Activated CD8-positive, alpha-beta memory T cell treated with anti-CD3 and anti-CD28 coated beads for 48 hours (primary cell): ENCODE data around the gene AQP5.
A peak's percentile ranks its signal among the peaks of the same experiment; 100 is the strongest.

ENCODE experiments used
- DNase-seq, 3 experiments: peaks; one replicate each; pipeline ENCODE4 v3.0.0-alpha.2; 2020; ENCODE audit warnings: low read depth in 2 of 3, low spot score in 2 of 3

The AQP5 gene

DNA sequence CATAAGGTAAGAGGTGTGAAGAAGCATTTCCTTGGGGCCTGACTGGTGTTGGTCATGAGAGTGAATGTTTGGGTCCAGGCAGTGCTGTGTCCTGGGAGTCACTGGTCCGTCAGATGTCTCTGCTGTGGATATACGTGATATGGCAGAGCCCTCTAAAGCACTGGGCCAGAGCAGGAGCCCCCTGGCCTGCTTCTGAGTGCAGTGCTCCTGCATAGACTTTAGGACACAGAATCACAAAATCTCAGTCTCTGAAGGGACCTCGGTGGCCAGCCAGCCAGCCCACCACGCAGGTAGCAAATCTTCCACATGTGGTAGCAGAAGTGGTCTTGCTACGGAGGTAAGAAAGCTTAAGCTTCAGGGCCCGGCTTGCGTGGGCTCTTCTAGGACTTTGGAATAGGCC lies 29.6 kb upstream of the AQP5 start:
- no peak for DNase-seq

DNA sequence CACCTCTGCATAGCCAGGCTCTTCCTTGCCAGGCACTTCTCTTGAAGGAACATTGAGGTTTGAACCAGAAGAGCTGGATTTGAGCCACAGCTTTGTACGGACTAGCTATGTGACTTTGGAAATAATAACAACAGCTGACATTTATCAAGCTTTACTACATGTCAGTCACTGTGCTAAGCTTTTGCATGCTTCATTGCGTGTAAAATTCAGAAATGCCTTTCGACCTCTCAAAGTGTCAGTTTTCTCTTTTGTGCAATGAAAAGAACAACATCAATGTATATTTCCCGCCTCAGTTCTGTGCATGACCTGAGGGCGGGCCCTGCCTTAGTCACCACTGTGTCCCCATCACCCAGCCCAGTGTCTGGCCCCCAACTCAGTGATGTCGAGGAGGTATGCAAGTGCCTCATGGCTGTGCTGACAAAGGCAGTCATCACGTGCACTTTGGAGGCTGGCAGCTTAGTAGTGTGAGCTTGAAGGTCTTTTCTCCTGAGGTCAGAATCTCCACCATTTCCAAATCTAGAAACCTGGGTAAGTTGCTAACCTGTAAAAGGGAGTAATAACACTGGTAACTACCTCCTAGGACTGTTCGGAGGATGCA lies 29.0 kb upstream of the AQP5 start:
- no peak for DNase-seq

DNA sequence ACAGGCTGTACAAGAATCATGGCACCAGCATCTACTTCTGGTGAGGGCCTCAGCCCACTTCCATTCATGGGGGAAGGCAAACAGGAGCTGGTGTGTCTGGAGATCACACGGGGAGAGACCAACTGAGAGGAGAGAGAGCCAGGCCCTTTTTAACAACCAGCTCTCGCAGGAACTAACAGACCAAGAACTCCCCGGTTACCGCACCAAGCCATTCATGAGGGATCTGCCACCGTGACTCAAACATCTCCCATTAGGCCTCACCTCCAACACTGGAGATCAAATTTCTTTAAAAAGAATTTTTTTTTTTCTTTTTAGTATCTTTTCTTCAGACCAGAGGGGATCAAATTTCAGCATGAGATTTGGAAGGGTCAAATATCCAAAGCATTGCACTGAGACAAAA lies 27.9 kb upstream of the AQP5 start:
- DNase-seq = no peak

DNA sequence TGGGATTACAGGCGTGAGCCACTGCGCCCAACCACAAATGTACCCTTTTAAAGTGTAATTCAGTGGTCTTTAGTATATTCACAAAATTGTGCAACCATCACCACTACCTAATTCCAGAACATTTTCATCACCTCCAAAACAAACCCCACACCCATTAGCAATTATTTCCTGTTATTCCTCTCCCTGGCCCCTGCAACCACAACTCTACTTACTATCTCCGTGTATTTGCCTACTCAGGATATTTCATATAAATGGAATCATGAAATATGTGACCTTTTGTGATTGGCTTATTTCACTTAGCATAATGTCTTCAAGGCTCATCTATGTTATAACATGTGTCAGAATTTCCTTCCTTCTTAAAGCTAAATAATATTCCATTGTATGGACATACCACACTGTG lies 27.2 kb upstream of the AQP5 start:
- no peak for DNase-seq

DNA sequence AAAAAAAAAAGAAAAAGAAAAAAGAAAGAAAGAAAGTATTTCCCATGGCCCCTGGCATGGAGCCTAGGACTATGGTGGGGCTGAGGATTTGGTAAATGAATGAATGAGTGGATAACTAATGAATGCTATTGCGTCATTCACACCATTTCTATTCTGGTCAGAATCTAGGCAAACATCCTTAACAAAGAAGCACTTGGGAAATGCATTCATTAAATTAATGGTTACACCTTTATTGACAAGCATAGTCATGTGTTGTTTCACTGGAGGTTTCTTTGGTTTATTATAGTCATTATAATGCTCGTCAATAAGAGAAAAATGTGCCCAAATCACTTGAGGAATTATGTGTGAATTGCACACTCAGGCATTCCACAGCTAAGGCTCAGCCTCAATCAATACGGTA lies 24.7 kb upstream of the AQP5 start:
- no peak for DNase-seq

DNA sequence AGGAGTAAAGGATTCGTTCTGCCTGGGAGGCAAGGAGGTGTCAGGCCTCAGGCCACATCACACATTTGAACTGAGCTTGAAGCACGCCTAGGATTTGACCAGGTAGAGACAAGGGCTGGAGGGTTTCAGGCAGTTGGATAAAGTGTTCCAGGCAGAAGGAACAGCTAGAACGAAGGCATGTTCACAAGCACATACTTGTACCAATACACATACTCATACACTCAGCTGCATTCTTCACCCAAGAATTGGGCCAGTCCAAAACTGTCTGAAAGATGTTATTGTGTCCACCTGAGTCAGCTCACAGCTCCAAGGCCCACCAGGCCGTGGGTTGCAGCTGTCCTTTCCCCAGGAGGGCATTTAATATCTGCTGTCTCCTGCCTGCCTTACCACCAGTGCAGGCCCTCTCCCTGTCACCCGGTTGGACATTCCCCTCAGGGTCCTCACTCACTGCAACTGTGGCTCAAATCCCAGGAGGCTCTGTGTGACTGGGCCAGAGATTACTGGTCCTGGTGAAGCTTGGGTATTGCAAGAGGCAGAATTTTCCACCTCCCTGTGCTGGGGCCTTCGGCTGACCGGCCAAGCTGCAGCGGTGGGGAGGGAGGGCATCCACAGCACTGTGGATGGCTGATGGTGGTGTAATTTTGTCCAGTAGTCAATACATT lies 23.9 kb upstream of the AQP5 start:
- no peak for DNase-seq

DNA sequence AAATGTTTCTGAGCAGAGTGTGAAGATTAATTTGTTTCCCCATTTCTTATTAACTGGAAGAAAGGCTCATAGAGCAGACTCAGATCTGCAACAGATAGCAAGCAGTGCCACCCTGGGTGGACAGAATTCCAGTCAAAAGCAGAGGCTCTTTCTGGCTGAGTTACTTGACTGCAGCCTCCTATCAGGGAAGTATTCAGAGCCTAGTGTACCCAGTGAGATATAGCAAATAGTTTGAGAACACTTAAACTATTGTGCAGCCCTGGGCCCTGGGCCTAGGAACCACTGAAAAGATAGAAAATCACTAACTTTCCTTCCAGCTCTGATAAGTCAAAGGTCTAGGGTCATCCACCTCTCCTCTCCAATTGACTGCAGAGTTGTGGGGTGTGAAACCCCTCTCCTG lies 22.4 kb upstream of the AQP5 start:
- no peak for DNase-seq

DNA sequence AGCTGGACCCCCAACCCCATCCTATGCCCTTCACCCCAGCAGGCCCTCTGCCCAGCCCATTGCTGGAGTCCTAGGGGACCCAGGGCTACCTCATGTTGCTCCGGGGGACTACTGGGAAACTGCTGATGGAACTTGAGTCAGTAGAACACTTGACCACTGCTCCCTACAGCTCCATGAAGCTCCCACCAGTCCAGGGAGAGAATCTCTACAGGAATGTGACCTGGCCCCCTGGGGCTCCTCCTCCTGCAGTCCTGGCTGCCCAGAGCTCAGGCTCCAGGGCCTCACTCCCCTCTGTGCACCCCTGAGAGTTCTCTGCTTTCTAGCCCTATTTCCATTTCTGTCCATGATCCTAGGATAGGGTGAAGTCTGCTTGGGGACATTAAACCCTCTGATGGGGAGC lies 22.0 kb upstream of the AQP5 start:
- no peak for DNase-seq

DNA sequence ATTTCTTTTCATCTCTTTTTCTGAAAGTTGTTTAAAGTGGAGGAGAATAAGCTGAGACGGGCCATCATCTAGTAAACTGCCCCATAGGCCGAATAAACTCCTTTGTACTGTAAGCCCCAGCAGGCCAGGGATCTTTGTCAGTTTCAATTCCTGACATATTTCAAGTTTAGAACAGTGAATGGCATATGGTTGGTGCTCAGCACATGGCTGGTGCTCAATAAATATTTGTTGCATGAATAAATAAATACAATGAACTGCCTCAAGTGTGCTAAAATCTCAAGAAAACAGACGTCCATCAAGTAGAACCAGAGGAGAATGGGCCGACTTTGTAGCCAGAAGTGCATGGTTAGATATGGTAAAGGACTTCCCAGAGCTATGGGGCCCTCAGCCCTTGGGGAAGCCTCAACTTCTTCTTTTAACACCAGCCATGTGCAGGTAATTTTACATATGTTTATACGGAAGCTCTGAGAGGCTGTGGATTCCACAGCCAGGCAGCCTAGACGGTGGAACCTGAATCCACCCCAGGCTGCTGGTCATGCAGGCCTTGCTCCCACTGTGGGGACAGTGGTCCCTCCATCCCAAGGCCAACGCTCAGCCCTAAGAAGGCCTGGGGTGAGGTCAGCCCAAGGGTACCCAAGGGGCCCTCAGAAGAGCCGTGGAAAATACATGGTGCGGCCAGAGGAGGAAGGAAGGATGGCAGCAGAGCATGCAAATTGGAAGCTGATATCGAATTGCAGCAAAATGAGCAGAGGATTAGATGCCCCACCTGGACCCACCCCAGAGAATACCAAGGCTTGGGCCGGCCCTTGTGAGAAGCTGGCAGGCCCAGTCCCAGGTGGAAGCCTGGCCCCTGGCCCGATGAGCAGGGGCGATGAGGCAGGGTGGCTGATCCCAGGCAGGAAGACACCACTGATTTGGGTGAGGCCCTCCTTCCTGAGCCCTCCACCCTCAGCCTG lies 19.8 kb upstream of the AQP5 start:
- no peak for DNase-seq

DNA sequence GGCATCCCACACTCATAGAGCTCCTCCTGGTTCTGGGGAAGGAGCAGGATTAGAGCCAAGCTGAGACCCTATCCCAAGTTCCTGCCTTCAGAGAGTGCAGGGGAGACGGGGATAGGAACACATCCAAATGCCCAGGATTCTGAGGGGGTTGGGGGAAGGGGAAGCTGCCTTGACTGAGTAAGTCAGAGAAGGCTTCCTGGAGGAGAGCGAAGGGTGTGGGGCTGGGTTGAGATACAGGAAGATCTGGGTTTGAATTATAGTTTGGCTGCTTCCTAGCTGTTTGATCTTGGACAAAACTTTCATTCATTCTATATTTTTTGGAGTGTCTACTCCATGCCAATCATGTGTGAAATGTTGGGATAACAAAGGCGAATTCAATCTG lies 19.2 kb upstream of the AQP5 start:
- no peak for DNase-seq

DNA sequence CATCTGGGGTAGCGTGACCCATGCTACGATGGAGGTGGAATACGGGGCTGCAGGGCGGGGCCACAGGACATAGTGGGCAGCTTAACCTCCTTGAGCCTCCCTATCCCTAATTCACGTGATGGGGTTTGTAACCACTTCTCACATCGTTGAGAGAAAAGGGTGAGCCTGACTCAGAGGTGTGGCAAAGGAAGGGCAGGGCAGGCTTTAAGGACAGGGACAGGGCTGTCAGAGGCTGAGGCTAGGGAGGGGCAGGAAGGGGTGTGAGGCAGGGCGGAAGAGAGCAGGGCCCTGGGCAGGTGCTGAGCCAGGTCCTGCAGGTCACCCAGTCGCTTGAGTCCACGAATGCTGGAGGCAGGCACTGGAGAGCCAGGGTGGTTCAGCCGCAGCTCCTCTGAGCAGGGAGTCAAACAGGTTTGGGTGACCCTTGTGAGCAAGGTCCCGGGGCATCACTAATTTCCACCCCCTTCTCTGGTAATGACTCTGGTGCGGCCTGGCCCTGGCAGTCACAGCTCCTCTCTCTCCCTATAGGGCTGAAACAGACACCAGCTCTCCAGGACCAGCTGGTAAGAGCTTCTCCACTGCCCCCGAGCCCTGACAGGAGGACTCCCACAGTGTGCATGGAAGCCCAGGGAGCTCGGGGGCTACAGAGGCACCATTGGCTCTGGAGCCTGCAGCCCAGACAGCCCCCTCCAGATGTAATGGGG lies 18.6 kb upstream of the AQP5 start:
- no peak for DNase-seq

DNA sequence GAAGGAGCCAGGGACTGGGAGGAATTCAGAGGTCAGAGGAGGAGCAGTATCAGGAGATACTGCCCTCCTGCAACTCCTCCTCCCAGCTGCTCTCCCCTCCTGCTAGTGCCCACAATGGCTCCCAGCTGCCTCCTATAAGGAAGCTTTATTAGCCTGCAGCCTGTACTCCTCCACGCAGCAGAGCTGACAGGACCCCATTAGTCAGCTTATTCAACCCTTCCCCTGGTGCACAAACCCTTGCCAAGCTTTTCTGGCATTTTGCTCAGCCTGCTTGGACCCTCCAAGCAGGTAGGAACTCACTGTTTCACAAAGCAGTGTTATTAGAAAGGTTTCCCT lies 18.1 kb upstream of the AQP5 start:
- DNase-seq = no peak

DNA sequence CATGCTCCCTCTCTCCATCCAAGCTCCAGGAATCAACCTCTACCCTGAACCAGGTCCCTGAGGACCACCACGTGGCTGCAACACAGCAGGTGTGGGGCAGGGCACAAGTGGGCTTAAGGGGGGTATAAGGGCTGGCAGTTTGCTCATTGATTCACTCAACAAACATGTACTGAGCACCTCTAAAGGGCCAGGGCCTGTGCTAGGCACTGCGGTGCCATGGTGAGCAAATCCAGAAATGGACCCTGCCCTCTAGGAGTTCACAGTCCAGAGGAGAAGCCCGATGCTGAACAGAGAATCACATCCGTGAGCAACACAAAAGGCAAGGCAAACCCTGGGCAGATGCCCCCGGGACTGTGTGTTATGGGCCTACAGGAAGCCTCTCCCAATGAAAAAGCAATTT lies 17.6 kb upstream of the AQP5 start:
- DNase-seq = no peak

DNA sequence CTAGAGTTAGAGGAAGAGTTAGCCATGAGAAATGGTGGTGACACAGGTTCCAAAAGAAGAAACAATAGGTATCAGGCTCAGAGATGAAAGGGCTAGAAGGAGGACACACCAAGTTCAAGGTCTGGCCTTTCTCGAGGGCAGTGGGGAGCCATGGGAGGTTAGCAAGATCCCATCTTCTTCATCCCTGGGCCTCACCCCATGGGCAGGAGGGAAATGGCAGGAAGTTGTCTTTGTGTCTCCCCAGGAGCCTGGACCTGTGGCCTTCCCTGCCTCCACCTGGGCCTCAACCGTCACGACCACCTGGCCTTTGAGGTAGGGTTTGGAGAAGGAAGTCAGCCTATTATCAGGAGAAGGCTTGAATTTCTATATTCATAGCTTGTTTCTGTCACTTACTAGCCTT lies 17.0 kb upstream of the AQP5 start:
- no peak for DNase-seq

DNA sequence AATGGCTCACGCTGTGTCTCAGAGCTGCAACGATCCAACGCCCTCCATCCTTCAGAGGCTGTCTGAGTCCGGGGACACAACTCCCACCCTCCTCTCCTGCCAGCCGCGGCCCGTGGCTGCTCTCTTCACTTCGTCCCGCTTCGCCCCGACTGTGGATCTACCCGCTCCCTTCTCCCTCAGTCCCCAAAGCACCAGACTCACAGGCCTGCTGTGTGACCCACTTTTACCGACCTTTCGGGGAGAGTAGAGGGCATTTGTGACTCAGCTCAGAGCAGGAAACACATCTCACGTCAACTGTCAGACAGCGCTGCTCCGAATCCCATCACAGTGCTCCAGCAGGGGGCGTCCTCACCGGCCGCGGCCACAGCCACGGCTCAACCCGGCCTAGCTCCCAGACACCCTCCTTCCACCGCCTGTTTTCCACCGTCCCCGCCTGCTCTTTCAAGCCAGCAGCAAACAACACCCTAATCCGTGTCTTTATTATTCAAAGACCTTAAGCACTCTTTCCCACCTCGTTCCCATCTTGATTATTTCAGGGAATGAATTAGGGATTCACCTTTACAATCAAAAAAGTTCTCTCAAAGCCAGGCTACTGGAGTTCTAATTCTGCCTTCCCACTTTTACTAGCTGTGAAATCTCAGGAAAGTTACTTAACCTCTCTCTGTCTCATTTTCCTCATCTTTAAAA lies 16.1 kb upstream of the AQP5 start:
- peak; percentile 70 to 90 (median 80) for DNase-seq

DNA sequence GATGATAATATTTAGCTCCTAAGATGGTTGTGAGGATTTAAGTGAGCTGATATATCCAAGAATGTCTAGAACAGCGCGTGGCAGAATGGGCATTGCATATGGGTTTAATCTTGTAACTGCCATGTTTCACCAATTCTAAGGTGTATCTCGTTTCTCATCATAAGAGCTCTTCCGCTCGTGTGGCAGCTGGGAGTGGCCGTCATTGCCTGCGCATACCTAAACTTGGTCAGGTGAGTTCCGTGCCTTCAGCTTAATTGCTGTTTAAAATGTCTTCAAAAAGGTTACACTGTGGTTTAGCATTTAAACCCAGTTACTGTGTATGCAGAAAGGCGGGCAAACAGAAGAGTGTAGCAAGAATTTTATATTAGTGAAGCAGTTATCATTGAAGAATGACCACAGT lies 15.6 kb upstream of the AQP5 start:
- DNase-seq = no peak

DNA sequence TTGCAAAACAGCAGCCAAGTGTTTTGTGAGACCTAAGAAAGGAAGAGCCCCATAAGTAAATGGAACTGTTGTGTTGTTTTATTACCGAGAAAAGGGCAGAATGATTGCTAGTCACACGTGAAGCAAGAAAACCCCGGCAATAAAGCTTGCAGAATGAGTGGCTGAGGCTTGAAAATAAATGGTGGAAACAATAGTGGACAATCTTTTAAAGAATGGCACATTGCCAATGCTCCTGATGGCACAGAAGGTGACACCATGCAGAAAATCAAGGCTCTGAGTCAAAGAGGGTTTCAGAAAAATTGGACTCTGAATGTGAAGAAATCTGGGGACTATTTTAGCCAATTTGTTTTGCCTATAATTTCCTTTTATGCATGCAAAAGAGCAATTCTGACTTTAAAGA lies 15.2 kb upstream of the AQP5 start:
- DNase-seq = no peak

DNA sequence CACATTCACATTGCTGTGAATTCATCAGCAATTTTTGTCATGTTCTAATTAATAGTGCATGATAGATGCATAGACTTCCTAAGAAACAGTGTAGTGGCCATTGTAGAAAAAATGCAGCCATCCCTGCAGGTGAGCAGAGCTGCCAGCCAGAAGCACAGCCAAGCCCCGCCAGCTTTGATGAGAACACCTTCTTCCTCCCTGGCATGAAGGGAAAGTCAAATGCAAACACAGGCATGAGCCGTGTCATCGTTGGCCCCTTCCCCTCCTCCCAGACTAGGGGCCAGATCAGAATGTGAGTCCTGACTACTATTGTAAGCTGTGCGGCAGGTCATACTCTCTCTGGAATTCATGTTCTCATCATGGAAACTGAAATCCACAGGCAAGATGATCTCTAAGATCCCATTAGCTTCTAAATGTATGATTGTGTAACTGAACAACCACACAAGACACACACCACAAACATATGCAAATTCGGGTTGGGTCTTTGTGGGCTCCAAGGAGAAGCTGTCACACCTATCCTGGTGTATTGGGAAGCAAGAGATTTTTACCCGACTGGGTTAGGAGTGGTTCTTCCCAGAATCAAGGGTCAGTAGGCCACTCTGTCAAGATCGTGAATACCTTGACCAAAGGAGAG lies 14.0 kb upstream of the AQP5 start:
- no peak for DNase-seq

DNA sequence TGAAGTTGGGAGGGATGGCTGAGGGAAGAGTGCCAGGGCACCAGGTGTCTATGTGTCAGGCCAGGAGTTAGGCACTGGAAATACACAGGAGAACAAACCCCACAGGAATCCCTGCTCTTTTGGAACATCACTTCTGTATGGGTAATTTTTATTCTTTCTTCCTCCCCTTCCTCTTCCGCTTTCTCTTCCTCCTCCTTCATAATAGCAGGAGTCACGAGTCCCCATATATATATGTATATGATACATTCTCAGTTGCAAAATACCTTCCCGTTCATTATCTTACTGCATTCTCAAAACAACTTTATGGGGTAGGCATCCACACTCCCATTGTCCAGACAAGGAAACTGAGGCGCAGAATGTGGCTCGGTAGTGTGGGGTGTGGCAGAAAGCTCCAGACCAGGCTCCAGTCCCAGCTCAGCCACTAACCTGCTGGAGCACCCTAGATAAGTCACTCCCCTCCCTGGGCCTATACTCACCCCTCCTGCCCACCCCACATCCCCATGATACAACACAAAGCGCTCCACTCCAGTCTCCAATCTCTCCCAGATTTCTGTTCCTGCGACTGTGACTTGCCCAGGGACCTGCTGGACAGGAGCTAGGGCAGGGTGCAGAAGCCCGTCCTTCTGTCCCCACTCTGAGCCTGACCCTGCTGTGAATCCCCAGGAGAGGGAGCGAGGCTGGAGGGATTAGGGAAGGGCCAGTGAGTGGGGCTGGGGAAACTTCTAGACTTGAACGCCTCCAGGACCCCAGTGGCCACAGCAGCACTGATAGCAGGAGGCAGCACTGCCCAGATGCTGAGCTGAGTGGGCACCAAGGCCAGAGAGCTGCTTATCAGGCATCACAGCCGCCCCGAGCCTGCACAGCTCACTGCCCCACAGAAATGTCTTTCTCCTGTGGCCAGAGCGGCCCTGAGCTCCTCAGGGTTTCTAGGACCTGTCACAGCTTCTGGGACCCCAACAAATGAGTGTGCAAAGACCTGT lies 12.5 kb upstream of the AQP5 start:
- DNase-seq = no peak

DNA sequence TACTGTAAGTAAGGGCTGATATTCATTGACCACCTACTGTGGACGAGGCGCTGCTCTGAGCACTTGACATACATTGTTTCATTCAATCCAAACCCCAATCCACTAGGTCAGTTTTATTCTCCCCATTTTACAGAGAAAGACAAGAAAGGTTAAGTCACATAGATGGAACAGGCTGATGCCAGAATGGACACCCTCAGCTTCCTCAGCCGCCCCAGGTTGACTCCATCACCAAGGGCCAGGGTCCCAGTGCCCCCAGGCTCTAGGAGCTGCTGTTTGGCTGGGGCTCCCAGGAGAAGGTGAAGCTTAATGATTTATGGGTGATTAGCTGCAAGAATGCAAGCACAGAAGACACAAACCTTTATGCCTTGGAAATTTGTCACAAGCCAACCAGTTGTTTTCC lies 11.8 kb upstream of the AQP5 start:
- DNase-seq = no peak
